Measurements from ENCODE around the gene KANSL1. TPM values are rescaled to one million over a fixed set of nuclear protein-coding genes. Genes with fewer than 3 reads are reported as not detected.

KANSL1 gene
- total RNA-seq, result 114 TPM

GRCh38 chr17:46193151-46193625, at the start of gene KANSL1:
Gene KANSL1, minus strand, starts transcription at chr17:46193429. Its CDS starts 21,286 bp downstream, at chr17:46172143.

GRCh38 chr17:45998987-45999899, 194.0 kb downstream of the KANSL1 start, which contains the start of gene STH:
Gene STH, plus strand, starts transcription at chr17:45999250. Its CDS starts 30 bp downstream, at chr17:45999280.

Small RNAs within 50 kb of the gene (small RNA-seq; reads per million reads assigned to genes)
- gene RF00019 (ENCODE audit: low replicate concordance), result not detected

Other genes starting within 250 kb of the KANSL1 start
- gene STH, start 194.2 kb downstream of the KANSL1 start, total RNA-seq, result 0.58 TPM
- gene LRRC37A, start 101.7 kb upstream of the KANSL1 start, total RNA-seq, result 3.0 TPM
- 16.9 TPM for gene ARL17B, start 168.3 kb upstream of the KANSL1 start, total RNA-seq

All from metanephros (tissue), 2 donors.